ENCODE measurements around the gene SERPINF2.
A peak's percentile ranks its signal among the peaks of the same experiment; 100 is the strongest.
"Not testable (repeated sequence)": the region's sequence is repeated elsewhere in the genome, so short reads cannot be mapped to it uniquely, and the experiment has no call there.

Gene SERPINF2

DNA sequence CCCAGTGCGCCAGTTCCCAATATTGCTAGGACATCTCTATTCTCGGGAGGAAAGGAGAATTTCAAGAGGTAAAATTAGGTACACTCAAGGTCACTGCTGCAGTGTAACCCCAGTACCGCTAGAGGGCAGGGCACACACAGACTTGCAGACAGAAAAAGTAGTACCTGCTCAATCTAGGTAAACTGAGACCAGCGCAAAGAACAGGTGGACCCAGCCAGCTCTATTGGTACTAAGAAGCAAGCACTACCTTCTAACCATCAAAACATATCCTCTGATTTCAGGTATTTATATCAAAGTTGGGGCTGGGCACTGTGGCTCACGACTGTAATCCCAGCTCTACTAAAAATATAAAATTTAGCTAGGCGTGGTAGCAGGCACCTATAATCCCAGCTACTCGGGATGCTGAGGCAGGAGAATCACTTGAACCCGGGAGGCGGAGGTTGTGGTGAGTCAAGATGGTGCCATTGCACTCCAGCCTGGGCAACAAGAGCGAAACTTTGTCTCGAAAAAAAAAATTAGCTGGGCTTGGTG lies 21.8 kb upstream of the SERPINF2 start:
- TF ChIP-seq, protein P1, sequence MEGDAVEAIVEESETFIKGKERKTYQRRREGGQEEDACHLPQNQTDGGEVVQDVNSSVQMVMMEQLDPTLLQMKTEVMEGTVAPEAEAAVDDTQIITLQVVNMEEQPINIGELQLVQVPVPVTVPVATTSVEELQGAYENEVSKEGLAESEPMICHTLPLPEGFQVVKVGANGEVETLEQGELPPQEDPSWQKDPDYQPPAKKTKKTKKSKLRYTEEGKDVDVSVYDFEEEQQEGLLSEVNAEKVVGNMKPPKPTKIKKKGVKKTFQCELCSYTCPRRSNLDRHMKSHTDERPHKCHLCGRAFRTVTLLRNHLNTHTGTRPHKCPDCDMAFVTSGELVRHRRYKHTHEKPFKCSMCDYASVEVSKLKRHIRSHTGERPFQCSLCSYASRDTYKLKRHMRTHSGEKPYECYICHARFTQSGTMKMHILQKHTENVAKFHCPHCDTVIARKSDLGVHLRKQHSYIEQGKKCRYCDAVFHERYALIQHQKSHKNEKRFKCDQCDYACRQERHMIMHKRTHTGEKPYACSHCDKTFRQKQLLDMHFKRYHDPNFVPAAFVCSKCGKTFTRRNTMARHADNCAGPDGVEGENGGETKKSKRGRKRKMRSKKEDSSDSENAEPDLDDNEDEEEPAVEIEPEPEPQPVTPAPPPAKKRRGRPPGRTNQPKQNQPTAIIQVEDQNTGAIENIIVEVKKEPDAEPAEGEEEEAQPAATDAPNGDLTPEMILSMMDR (IDR thresholded peaks at IDR 0.05; ENCODE audit: poor library complexity, severe bottlenecking) = peak; percentile 97
- Histone ChIP-seq H3K9me3 (ENCODE audit: severe bottlenecking) (no peaks in the 10 kb centered on the region), H3K27me3 (ENCODE audit: insufficient read depth, poor library complexity, severe bottlenecking) (no peaks in the 10 kb centered on the region), H3K27ac (ENCODE audit: poor library complexity, severe bottlenecking) (peak overlapping the region; percentile 58), H3K36me3 (ENCODE audit: low read depth) (no peaks in the 10 kb centered on the region), H3K4me3 (ENCODE audit: severe bottlenecking) (no peak overlapping the region), H3K4me1 (ENCODE audit: insufficient read depth, poor library complexity, severe bottlenecking) (peaks cover 2% of the 10 kb centered on the region)
- ATAC-seq (ENCODE audit: low read depth) (no peak), DNase-seq (ENCODE audit: low spot score) (peak; percentile 57)

DNA sequence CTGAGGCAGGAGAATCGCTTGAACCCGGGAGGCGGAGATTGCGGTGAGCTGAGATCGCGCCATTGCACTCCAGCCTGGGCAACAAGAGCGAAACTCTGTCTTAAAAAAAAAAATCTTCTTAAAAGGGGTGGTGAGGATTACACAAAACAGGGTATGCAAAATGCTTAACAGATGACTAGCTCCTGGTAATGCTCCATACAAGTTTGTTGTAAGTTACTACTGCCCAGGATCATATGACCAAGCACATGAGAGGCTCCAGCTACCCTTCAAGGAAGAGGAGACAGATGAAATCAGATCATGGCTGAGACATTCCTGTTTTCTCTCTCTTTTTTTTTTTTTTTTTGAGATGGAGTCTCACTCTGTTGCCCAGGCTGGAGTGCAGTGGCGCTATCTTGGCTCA lies 20.6 kb upstream of the SERPINF2 start:
- peak overlapping the region; percentile 58 for H3K27ac ChIP-seq (ENCODE audit: poor library complexity, severe bottlenecking)
- not testable (repeated sequence) for ATAC-seq (ENCODE audit: low read depth); H3K4me1 ChIP-seq (ENCODE audit: insufficient read depth, poor library complexity, severe bottlenecking)

DNA sequence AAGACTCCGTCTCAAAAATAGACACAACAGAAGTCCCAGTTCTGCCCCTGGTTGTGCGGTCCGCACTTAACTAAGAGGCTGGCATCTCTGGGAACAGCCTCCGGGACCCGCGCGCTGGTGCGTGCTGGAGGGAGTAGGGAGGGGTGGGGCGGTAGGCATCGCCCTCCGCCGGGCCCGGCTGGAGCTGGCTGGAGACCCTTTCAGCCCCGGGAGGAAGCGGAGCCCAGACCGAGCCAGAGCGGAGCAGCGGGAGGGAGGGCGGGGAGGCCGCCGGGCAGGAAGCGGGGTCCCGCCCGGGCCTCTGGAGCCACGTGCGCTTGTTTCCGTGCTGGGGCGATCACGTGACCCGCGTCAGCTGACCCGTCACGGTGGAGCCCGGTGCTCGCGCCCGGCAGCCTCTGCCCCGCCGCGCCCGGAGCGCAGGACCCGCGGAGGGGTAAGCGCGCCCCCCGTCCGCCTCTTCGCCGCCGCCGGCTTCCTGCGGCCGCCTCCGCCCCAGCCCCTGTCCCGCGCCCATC lies 18.3 kb upstream of the SERPINF2 start, which contains the start of gene WDR81:
Gene WDR81, plus strand, starts transcription at position 354 of the 518 bp plus-strand sequence. CDS start 256 bp downstream, outside the sequence.
- Histone ChIP-seq H3K4me3 (ENCODE audit: severe bottlenecking) (peak within 1 kb of the TSS; percentile 78), H3K9me3 (ENCODE audit: severe bottlenecking) (no peaks in the 10 kb centered on the region), H3K27ac (ENCODE audit: poor library complexity, severe bottlenecking) (peak within 1 kb of the TSS; percentile 58), H3K27me3 (ENCODE audit: insufficient read depth, poor library complexity, severe bottlenecking) (no peaks in the 10 kb centered on the region), H3K36me3 (ENCODE audit: low read depth) (no peaks in the 10 kb centered on the region), H3K4me1 (ENCODE audit: insufficient read depth, poor library complexity, severe bottlenecking) (peaks cover 2% of the 10 kb centered on the region)
- peak; percentile 55 for ATAC-seq (ENCODE audit: low read depth)
- TF ChIP-seq, protein P1 (IDR thresholded peaks at IDR 0.05; ENCODE audit: poor library complexity, severe bottlenecking) = no peak
- DNase-seq (ENCODE audit: low spot score) = peak; percentile 85

More for the DNA sequence above, 20.6 kb upstream of the SERPINF2 start:
- H3K27me3 ChIP-seq (ENCODE audit: insufficient read depth, poor library complexity, severe bottlenecking); H3K9me3 ChIP-seq (ENCODE audit: severe bottlenecking); H3K4me3 ChIP-seq (ENCODE audit: severe bottlenecking); H3K36me3 ChIP-seq (ENCODE audit: low read depth); DNase-seq (ENCODE audit: low spot score): not testable (repeated sequence)

DNA sequence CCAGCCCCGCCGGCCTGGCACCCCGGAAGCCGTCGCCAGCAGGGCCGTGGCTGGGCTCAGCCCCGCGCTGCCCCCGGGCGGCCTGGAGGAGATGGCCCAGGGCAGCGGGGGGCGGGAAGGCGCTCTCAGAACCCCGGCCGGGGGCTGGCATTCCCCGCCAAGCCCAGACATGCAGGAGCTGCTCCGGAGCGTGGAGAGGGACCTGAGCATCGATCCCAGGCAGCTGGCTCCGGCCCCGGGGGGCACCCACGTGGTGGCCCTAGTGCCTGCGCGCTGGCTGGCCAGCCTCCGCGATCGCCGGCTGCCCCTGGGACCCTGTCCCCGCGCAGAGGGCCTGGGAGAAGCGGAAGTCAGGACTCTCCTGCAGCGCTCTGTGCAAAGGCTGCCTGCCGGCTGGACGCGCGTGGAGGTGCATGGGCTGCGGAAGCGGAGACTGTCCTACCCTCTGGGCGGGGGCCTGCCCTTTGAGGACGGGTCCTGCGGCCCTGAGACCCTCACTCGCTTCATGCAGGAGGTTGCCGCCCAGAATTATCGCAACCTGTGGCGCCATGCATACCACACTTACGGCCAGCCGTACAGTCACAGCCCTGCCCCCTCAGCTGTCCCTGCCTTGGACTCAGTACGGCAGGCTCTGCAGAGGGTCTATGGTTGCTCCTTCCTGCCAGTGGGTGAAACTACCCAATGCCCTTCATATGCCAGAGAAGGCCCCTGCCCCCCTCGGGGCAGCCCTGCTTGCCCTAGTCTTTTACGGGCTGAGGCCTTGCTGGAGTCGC lies 17.6 kb upstream of the SERPINF2 start:
- peak overlapping the region; percentile 58 for H3K27ac ChIP-seq (ENCODE audit: poor library complexity, severe bottlenecking)
- H3K9me3 ChIP-seq (ENCODE audit: severe bottlenecking) = no peaks in the 10 kb centered on the region
- H3K4me1 ChIP-seq (ENCODE audit: insufficient read depth, poor library complexity, severe bottlenecking) = peaks cover 2% of the 10 kb centered on the region
- H3K4me3 ChIP-seq (ENCODE audit: severe bottlenecking) = peak overlapping the region; percentile 78
- ATAC-seq (ENCODE audit: low read depth) (peak; percentile 50), DNase-seq (ENCODE audit: low spot score) (peak; percentile 65)
- TF ChIP-seq, protein P1 (IDR thresholded peaks at IDR 0.05; ENCODE audit: poor library complexity, severe bottlenecking) = peak; percentile 24
- no peaks in the 10 kb centered on the region for H3K36me3 ChIP-seq (ENCODE audit: low read depth)
- H3K27me3 ChIP-seq (ENCODE audit: insufficient read depth, poor library complexity, severe bottlenecking) = no peaks in the 10 kb centered on the region

DNA sequence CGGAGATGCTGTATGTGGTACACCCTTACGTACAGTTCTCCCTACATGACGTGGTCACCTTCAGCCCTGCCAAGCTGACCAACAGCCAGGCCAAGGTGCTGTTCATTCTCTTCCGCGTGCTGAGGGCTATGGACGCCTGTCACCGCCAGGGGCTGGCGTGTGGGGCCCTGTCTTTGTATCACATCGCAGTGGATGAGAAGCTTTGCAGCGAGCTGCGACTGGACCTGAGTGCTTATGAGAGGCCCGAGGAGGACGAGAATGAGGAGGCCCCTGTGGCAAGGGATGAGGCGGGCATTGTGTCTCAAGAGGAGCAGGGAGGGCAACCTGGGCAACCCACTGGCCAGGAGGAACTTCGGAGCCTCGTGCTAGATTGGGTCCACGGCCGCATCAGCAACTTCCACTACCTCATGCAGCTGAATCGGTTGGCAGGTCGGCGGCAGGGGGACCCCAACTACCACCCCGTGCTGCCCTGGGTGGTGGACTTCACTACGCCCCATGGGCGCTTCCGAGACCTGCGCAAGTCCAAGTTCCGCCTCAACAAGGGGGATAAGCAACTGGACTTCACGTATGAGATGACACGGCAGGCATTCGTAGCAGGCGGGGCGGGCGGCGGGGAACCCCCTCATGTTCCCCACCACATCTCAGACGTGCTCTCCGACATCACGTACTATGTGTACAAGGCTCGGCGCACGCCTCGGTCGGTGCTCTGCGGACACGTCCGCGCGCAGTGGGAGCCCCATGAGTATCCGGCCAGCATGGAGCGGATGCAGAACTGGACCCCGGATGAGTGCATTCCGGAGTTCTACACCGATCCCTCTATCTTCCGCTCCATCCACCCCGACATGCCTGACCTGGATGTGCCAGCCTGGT lies 16.8 kb upstream of the SERPINF2 start:
- peak; percentile 63 for DNase-seq (ENCODE audit: low spot score)
- no peaks in the 10 kb centered on the region for H3K27me3 ChIP-seq (ENCODE audit: insufficient read depth, poor library complexity, severe bottlenecking)
- H3K27ac ChIP-seq (ENCODE audit: poor library complexity, severe bottlenecking) = peak overlapping the region; percentile 58
- H3K4me3 ChIP-seq (ENCODE audit: severe bottlenecking) = no peak overlapping the region
- TF ChIP-seq, protein P1 (IDR thresholded peaks at IDR 0.05; ENCODE audit: poor library complexity, severe bottlenecking) = no peak
- H3K9me3 ChIP-seq (ENCODE audit: severe bottlenecking) = no peaks in the 10 kb centered on the region
- ATAC-seq (ENCODE audit: low read depth) = no peak
- no peaks in the 10 kb centered on the region for H3K36me3 ChIP-seq (ENCODE audit: low read depth)
- peaks cover 8% of the 10 kb centered on the region for H3K4me1 ChIP-seq (ENCODE audit: insufficient read depth, poor library complexity, severe bottlenecking)

All from RWPE2 (cell line).